B cell (primary cell): ENCODE measurements around the gene TBC1D14. TPM values are rescaled to one million over a fixed set of nuclear protein-coding genes. Genes with fewer than 3 reads are reported as not detected.
A peak's percentile ranks its signal among the peaks of the same experiment; 100 is the strongest.

Experiments
- ATAC-seq: fragments of 200-7000 bp; cut with Tn5 transposase; one replicate; pipeline ENCODE4 v1.10.0; 2021; ENCODE audit warnings: low read depth, mild to moderate bottlenecking, moderate number of reproducible peaks, moderate library complexity
- CTCF ChIA-PET: fragments of 350-600 bp; sonication (Branson Sonifier 250); formaldehyde crosslinking; loops from one replicate; lab custom pipeline; 2021; ENCODE audit warnings: antibody characterized with exemption, inconsistent platforms; lab: Charles Lee
- POLR2A ChIA-PET: fragments of 350-600 bp; sonication (Branson Sonifier 250); formaldehyde crosslinking; loops from one replicate; lab custom pipeline; 2021; ENCODE audit warnings: antibody characterized with exemption; lab: Charles Lee
- DNase-seq: peaks from one replicate; pipeline ENCODE4 v3.0.0; 2013
- H2AFZ ChIP-seq: 2 replicates; pipeline ENCODE4 v1.6.1; 2012; ENCODE audit warnings: mild to moderate bottlenecking, low read depth, low read length; ENCODE audit not compliant: insufficient read depth, poor library complexity, severe bottlenecking
- H3K27ac ChIP-seq, 2 donors: 1 replicate in 1 of 2; 2 replicates in 1 of 2; pipeline ENCODE4 v1.5.1; 2012 to 2013; ENCODE audit warnings: low read length in 2 of 2, mild to moderate bottlenecking in 2 of 2, moderate library complexity in 1 of 2
- H3K27me3 ChIP-seq, 4 experiments: fragments of 200-600 bp in 1 of 4; sonication (generic) in 1 of 4; replicated peaks in 1 of 4; 1 replicate in 2 of 4; 2 replicates in 2 of 4; pipeline versions ENCODE4 v1.6.1 to v1.7.0; 2013 to 2016; ENCODE audit warnings: low read length in 3 of 4, mild to moderate bottlenecking in 2 of 4, mixed read lengths in 1 of 4, moderate library complexity in 1 of 4; ENCODE audit not compliant: insufficient read depth in 4 of 4, control insufficient read depth in 3 of 4; ENCODE audit errors: control extremely low read depth in 1 of 4
- H3K36me3 ChIP-seq, 2 experiments: replicated peaks in 1 of 2; 1 replicate in 1 of 2; 2 replicates in 1 of 2; pipeline versions ENCODE4 v1.6.1 to v1.7.1; 2013; ENCODE audit warnings: low read length in 1 of 2; ENCODE audit not compliant: insufficient read depth in 2 of 2, control insufficient read depth in 1 of 2; ENCODE audit errors: control extremely low read depth in 1 of 2, extremely low read depth in 1 of 2
- H3K4me1 ChIP-seq, 2 donors: fragments of 200-600 bp in 1 of 2; sonication (generic) in 1 of 2; 1 replicate in 1 of 2; 2 replicates in 1 of 2; pipeline versions ENCODE4 v1.5.1 to v1.6.1; 2013 to 2017; ENCODE audit warnings: low read length in 2 of 2; ENCODE audit not compliant: control insufficient read depth in 2 of 2, insufficient read depth in 2 of 2
- H3K4me2 ChIP-seq: replicated peaks from 2 replicates; pipeline ENCODE3; 2012; ENCODE audit warnings: mild to moderate bottlenecking, low read depth, low read length; ENCODE audit not compliant: poor library complexity, severe bottlenecking
- H3K4me3 ChIP-seq, 5 experiments: fragments of 200-600 bp in 1 of 5; sonication (generic) in 1 of 5; 1 replicate in 3 of 5; 2 replicates in 2 of 5; pipeline versions ENCODE4 v1.5.1 to v1.7.0; 2011 to 2016; ENCODE audit warnings: low read length in 4 of 5, mild to moderate bottlenecking in 4 of 5, low read depth in 2 of 5, control low read depth in 1 of 5, moderate library complexity in 1 of 5; ENCODE audit not compliant: insufficient read depth in 1 of 5; ENCODE audit errors: control extremely low read depth in 1 of 5, extremely low read depth in 1 of 5
- H3K79me2 ChIP-seq: fragments of 200-600 bp; sonication (generic); one replicate; pipeline ENCODE4 v1.6.0; 2016; ENCODE audit warnings: low read length; ENCODE audit not compliant: control insufficient read depth, insufficient read depth
- H3K9ac ChIP-seq: fragments of 200-600 bp; sonication (generic); 2 replicates; pipeline ENCODE4 v1.6.1; 2017; ENCODE audit warnings: mild to moderate bottlenecking, low read length, moderate library complexity
- H3K9me3 ChIP-seq, 3 donors: one replicate each; pipeline versions ENCODE4 v1.6.1 to v1.7.1; 2013; ENCODE audit warnings: low read length in 2 of 3; ENCODE audit not compliant: control insufficient read depth in 2 of 3, insufficient read depth in 1 of 3; ENCODE audit errors: control extremely low read depth in 1 of 3
- H4K20me1 ChIP-seq: 2 replicates; pipeline ENCODE4 v1.6.0; 2012; ENCODE audit warnings: mild to moderate bottlenecking, low read length; ENCODE audit not compliant: insufficient read depth, control insufficient read depth, poor library complexity, severe bottlenecking
- H3K27ac Mint-ChIP-seq: one replicate; pipeline ENCODE4 v1.8.0; 2021; ENCODE audit warnings: mixed read lengths
- H3K27me3 Mint-ChIP-seq: one replicate; pipeline ENCODE4 v1.8.0; 2021; ENCODE audit warnings: mixed read lengths
- H3K4me1 Mint-ChIP-seq: one replicate; pipeline ENCODE4 v1.8.0; 2021; ENCODE audit warnings: mixed read lengths
- H3K4me3 Mint-ChIP-seq: one replicate; pipeline ENCODE4 v1.8.0; 2021; ENCODE audit warnings: mixed read lengths
- H3K9me3 Mint-ChIP-seq: one replicate; pipeline ENCODE4 v1.8.0; 2022; ENCODE audit warnings: mixed read lengths; ENCODE audit not compliant: insufficient read depth
- CTCF ChIP-seq: fragments of 200-600 bp; IDR thresholded peaks from one replicate; pipeline ENCODE4 v1.8.0; 2022; ENCODE audit warnings: antibody characterized with exemption, mild to moderate bottlenecking
- EZH2 ChIP-seq: IDR thresholded peaks from 2 replicates; pipeline ENCODE4 v1.6.1; 2012; ENCODE audit warnings: borderline replicate concordance, low read depth, mild to moderate bottlenecking, moderate library complexity, low read length; ENCODE audit not compliant: insufficient read depth, poor library complexity, severe bottlenecking
- WGBS: methylation state at CpG from one replicate; pipeline ENCODE4 v1.1.5; 2013; ENCODE audit warnings: missing lambda C conversion rate; ENCODE audit not compliant: insufficient coverage; 5-methylcytosine and 5-hydroxymethylcytosine counted together
- intact Hi-C: fragments of 100-400 bp; cut with micrococcal nuclease; formaldehyde crosslinking; loops from one replicate; pipeline ENCODE4 v1.10.0; 2022
- polyA plus RNA-seq: library from polyadenylated mRNA; depleted of rRNA; stranded (reverse); fragments of >200 nt; gene quantifications from 2 replicates; pipeline ENCODE4 v1.2.3, GENCODE V29; 2012
- total RNA-seq, 2 donors: library from RNA; stranded (reverse); fragments of 120-200 nt in 1 of 2; gene quantifications; 1 replicate in 1 of 2; 2 replicates in 1 of 2; pipeline versions ENCODE4 v1.2.3 to v1.2.4, GENCODE V29; 2013 to 2022

Gene TBC1D14
- total and polyA plus RNA-seq, 2 donors (not counting 1 experiment from before 2014, with no cell fraction given): 21.9 to 42.0 TPM

- DNase-seq (peak; percentile 72), ATAC-seq (peak; percentile 50)
- Histone ChIP-seq H2AFZ (no peak overlapping the region), H3K4me2 (no peak overlapping the region), H3K9ac (no peak overlapping the region), H3K36me3 (peaks cover 0 to 30% of the 10 kb centered on the region in 2 experiments), H3K27ac (no peak overlapping the region), H3K4me3 (no peak overlapping the region), H3K9me3 (no peaks in the 10 kb centered on the region), H4K20me1 (no peaks in the 10 kb centered on the region), H3K27me3 (no peaks in the 10 kb centered on the region), H3K79me2 (no peaks in the 10 kb centered on the region), H3K4me1 (peaks cover 10 to 14% of the 10 kb centered on the region in 2 donors)
- 67% methylated on average over 3 of the region's 3 CpGs for WGBS
- intact Hi-C loops: loop anchor here (1.0 to 2.0 kb wide), 4 partner anchors 35 to 200 kb away; partner anchors contain the start of genes KIAA0232 and TBC1D14
- Mint-ChIP-seq H3K4me1 (peaks cover 12% of the 10 kb centered on the region), H3K27me3 (no peaks in the 10 kb centered on the region), H3K9me3 (no peaks in the 10 kb centered on the region), H3K4me3 (no peak overlapping the region), H3K27ac (peak overlapping the region; percentile 53)
- POLR2A ChIA-PET: interaction anchor here (0.6 to 0.8 kb wide), 3 partner anchors 101 to 235 kb away, joined by 3 to 5 read pairs (median 4); no protein-coding TSS in a partner anchor
- CTCF ChIA-PET: interaction anchor here (0.6 to 5.1 kb wide), 46 partner anchors 10 to 624 kb away, joined by 3 to 163 read pairs (median 4); partner anchors contain the start of genes BLOC1S4, MRFAP1L1, TADA2B and TBC1D14
- peak; percentile 82 for TF ChIP-seq CTCF
- TF ChIP-seq EZH2: no peak
These were observed 35.7 kb upstream of the TBC1D14 start for GRCh38 chr4:6873792-6874461.

- no peaks in the 10 kb centered on the region for H3K27me3 ChIP-seq
- no peak overlapping the region for H3K4me2 ChIP-seq
- H3K27ac ChIP-seq: no peak overlapping the region
- H4K20me1 ChIP-seq: no peaks in the 10 kb centered on the region
- H3K9ac ChIP-seq: no peak overlapping the region
- Mint-ChIP-seq H3K4me1 (peaks cover 12% of the 10 kb centered on the region), H3K27ac (no peak overlapping the region), H3K4me3 (no peak overlapping the region), H3K27me3 (no peaks in the 10 kb centered on the region), H3K9me3 (no peaks in the 10 kb centered on the region)
- H3K36me3 ChIP-seq: peaks cover 0 to 36% of the 10 kb centered on the region in 2 experiments
- no peak overlapping the region for H3K4me3 ChIP-seq
- CTCF ChIA-PET: interaction anchor here (0.9 to 5.1 kb wide), 17 partner anchors 11 to 543 kb away, joined by 3 to 163 read pairs (median 9); partner anchors contain the start of genes BLOC1S4 and MRFAP1L1
- TF ChIP-seq CTCF (no peak), EZH2 (no peak)
- no peaks in the 10 kb centered on the region for H3K9me3 ChIP-seq
- POLR2A ChIA-PET: interaction anchor here (0.5 kb wide), 1 partner anchor 155 kb away, joined by 3 read pairs; no protein-coding TSS in a partner anchor
- no peaks in the 10 kb centered on the region for H3K79me2 ChIP-seq
- H3K4me1 ChIP-seq: peaks cover 10 to 14% of the 10 kb centered on the region in 2 donors
- WGBS: 98% methylated on average over 4 of the region's 4 CpGs
- H2AFZ ChIP-seq: no peak overlapping the region
- DNase-seq: no peak
- ATAC-seq: no peak
- intact Hi-C loops: loop anchor here (1.0 to 2.0 kb wide), 4 partner anchors 34 to 201 kb away; partner anchors contain the start of genes KIAA0232 and TBC1D14
These were observed 34.6 kb upstream of the TBC1D14 start for GRCh38 chr4:6874981-6875380.
